PC-3 (cell line): ENCODE measurements around the gene NKD2. TPM values are rescaled to one million over a fixed set of nuclear protein-coding genes. Genes with fewer than 3 reads are reported as not detected.

Source experiments
- ATAC-seq: fragments of 200-7000 bp; cut with Tn5 transposase; 2 replicates; pipeline ENCODE4 v1.9.1; 2020; ENCODE audit warnings: mild to moderate bottlenecking, moderate library complexity
- BruUV-seq: library from RNA; stranded (reverse); fragments of 400-500 nt; replicated peaks from 2 replicates; lab custom pipeline; 2021; lab: Mats Ljungman, UMichigan
- CTCF ChIA-PET: fragments of 300-600 bp; sonication (Branson Sonifier 250); formaldehyde crosslinking; loops from one replicate; lab custom pipeline; 2022; ENCODE audit warnings: antibody characterized with exemption; lab: Charles Lee
- POLR2A ChIA-PET: fragments of 300-600 bp; sonication (Branson Sonifier 250); formaldehyde crosslinking; loops from one replicate; lab custom pipeline; 2022; ENCODE audit warnings: antibody characterized with exemption; ENCODE audit not compliant: unreplicated experiment; lab: Charles Lee
- DNase-seq: peaks from one replicate; pipeline ENCODE4 v3.0.0-alpha.2; 2015
- H2AFZ ChIP-seq: fragments of 300-600 bp; sonication (generic); 2 replicates; pipeline ENCODE4 v1.6.0; 2016; ENCODE audit warnings: antibody characterized with exemption, low read length
- H3F3A ChIP-seq: fragments of 300-600 bp; sonication (generic); one replicate; pipeline ENCODE4 v1.6.0; 2017; ENCODE audit warnings: antibody characterized with exemption, low read length, control low read depth, mild to moderate bottlenecking; ENCODE audit not compliant: unreplicated experiment
- H3K27ac ChIP-seq: fragments of 300-600 bp; sonication (generic); 2 replicates; pipeline ENCODE4 v1.5.1; 2016; ENCODE audit warnings: mild to moderate bottlenecking, low read length
- H3K27me3 ChIP-seq: fragments of 300-600 bp; sonication (generic); 2 replicates; pipeline ENCODE4 v1.6.1; 2016; ENCODE audit warnings: low read length, mixed read lengths
- H3K36me3 ChIP-seq: fragments of 300-600 bp; sonication (generic); 2 replicates; pipeline ENCODE4 v1.6.1; 2016; ENCODE audit warnings: low read depth, mixed run types, low read length, mixed read lengths
- H3K4me1 ChIP-seq: fragments of 300-600 bp; sonication (generic); 2 replicates; pipeline ENCODE4 v1.5.1; 2016; ENCODE audit warnings: low read length; ENCODE audit not compliant: insufficient read depth
- H3K4me2 ChIP-seq: fragments of 300-600 bp; sonication (generic); 2 replicates; pipeline ENCODE4 v1.6.0; 2016; ENCODE audit warnings: low read length
- H3K4me3 ChIP-seq: fragments of 300-600 bp; sonication (generic); 2 replicates; pipeline ENCODE4 v1.5.1; 2016; ENCODE audit warnings: mild to moderate bottlenecking, low read length, mixed read lengths
- H3K79me2 ChIP-seq: fragments of 300-600 bp; sonication (generic); 2 replicates; pipeline ENCODE4 v1.6.1; 2017; ENCODE audit warnings: low read length, mixed read lengths
- H3K9ac ChIP-seq: fragments of 300-600 bp; sonication (generic); 2 replicates; pipeline ENCODE4 v1.6.0; 2016; ENCODE audit warnings: mild to moderate bottlenecking, low read length
- H3K9me2 ChIP-seq: fragments of 300-600 bp; sonication (generic); replicated peaks from 2 replicates; pipeline ENCODE4 v1.6.1; 2016; ENCODE audit warnings: mixed run types, low read length, mixed read lengths
- H3K9me3 ChIP-seq: fragments of 300-600 bp; sonication (generic); 2 replicates; pipeline ENCODE4 v1.6.1; 2016; ENCODE audit warnings: low read length, mixed read lengths
- H4K20me1 ChIP-seq: fragments of 300-600 bp; sonication (generic); 2 replicates; pipeline ENCODE4 v1.6.1; 2016; ENCODE audit warnings: low read length, mixed read lengths
- EZH2 ChIP-seq: fragments of 300-600 bp; sonication (generic); IDR thresholded peaks from one replicate; pipeline ENCODE4 v1.6.1; 2017; ENCODE audit warnings: antibody characterized with exemption, mild to moderate bottlenecking, low read length; ENCODE audit not compliant: unreplicated experiment
- EZH2phosphoT487 ChIP-seq: fragments of 300-600 bp; sonication (generic); IDR thresholded peaks from 2 replicates; pipeline ENCODE4 v1.6.1; 2018; ENCODE audit warnings: mild to moderate bottlenecking, antibody characterized with exemption, low read length, borderline replicate concordance
- intact Hi-C: fragments of 100-400 bp; cut with micrococcal nuclease; formaldehyde crosslinking; loops from 2 replicates; pipeline ENCODE4 v1.9.0; 2023
- total RNA-seq: library from RNA; depleted of rRNA; stranded (reverse); fragments of >200 nt; gene quantifications from 2 replicates; pipeline ENCODE4 v1.2.3, GENCODE V29; 2014
- TF ChIP-seq, protein P1 (sequence below): fragments of 300-600 bp; sonication (generic); conservative IDR thresholded peaks from 2 replicates; pipeline ENCODE4 v1.5.1; 2017; ENCODE audit warnings: antibody characterized with exemption, low read depth, mild to moderate bottlenecking, low read length

The NKD2 gene
- total RNA-seq, 1 experiment from 2014 or later, result 1.6 TPM

DNA sequence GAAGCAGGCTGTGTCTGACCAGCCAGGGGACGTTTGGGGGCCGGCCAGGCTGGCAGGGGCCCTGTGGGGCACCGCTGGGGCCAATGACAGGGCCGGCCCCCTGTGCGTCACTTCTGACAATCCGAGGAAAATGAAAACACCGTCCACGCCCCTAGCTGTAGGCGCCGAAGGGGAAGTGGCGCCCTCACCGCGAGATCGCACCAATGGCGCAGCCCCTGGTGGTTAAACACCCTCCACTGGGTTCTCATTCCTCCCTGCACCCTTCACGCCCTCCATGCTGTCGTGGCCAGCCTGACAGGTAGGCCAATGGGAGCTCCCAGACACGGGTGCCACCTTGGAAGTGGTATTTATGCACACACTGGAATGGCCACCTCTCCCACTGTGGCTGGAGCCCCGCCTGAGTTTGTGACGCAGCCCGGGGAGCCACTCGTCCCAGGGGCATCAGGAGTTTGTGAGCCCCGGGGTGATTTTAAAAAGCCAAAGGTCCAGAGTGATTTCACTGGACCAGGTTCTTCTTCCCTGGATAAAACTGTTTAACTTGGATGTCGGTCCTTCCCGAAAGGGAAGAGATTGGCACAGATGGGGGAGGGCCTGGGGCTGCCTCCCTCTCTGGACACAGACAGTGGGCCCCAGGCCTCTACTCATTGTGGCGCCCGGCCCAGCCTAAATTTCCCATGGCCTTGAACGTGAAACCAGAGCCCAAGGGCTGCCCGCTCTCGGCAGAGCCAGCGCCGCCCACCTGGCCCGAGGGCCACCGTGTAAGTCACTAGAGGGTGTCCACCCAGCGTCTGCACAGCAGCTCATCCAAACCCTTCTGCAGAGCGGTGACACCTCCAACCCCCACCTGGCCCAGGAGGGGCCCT lies 49.7 kb downstream of the NKD2 start:
- H3K4me3 ChIP-seq, result no peak overlapping the region
- no peaks in the 10 kb centered on the region for H3K27me3 ChIP-seq
- no peak for ATAC-seq
- H3K9ac ChIP-seq, result no peak overlapping the region
- no peak overlapping the region for H3K4me2 ChIP-seq
- H3K79me2 ChIP-seq, result no peaks in the 10 kb centered on the region
- no peaks in the 10 kb centered on the region for H3K9me2 ChIP-seq
- ChIA-PET POLR2A (no interaction called here), CTCF (no interaction called here)
- BruUV-seq, result no TSS peak
- H4K20me1 ChIP-seq, result no peaks in the 10 kb centered on the region
- intact Hi-C loops, result no loop called here
- H3K36me3 ChIP-seq, result peaks cover 15% of the 10 kb centered on the region; the same call in 1 of the 2 replicates
- no peaks in the 10 kb centered on the region for H3K9me3 ChIP-seq
- no peaks in the 10 kb centered on the region for H3K4me1 ChIP-seq
- no peaks in the 10 kb centered on the region for H3F3A ChIP-seq
- DNase-seq, result no peak
- no peak overlapping the region for H3K27ac ChIP-seq
- no peak overlapping the region for H2AFZ ChIP-seq
- TF ChIP-seq EZH2 (no peak), EZH2phosphoT487 (no peak)
- TF ChIP-seq, protein P1, sequence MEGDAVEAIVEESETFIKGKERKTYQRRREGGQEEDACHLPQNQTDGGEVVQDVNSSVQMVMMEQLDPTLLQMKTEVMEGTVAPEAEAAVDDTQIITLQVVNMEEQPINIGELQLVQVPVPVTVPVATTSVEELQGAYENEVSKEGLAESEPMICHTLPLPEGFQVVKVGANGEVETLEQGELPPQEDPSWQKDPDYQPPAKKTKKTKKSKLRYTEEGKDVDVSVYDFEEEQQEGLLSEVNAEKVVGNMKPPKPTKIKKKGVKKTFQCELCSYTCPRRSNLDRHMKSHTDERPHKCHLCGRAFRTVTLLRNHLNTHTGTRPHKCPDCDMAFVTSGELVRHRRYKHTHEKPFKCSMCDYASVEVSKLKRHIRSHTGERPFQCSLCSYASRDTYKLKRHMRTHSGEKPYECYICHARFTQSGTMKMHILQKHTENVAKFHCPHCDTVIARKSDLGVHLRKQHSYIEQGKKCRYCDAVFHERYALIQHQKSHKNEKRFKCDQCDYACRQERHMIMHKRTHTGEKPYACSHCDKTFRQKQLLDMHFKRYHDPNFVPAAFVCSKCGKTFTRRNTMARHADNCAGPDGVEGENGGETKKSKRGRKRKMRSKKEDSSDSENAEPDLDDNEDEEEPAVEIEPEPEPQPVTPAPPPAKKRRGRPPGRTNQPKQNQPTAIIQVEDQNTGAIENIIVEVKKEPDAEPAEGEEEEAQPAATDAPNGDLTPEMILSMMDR, result no peak

DNA sequence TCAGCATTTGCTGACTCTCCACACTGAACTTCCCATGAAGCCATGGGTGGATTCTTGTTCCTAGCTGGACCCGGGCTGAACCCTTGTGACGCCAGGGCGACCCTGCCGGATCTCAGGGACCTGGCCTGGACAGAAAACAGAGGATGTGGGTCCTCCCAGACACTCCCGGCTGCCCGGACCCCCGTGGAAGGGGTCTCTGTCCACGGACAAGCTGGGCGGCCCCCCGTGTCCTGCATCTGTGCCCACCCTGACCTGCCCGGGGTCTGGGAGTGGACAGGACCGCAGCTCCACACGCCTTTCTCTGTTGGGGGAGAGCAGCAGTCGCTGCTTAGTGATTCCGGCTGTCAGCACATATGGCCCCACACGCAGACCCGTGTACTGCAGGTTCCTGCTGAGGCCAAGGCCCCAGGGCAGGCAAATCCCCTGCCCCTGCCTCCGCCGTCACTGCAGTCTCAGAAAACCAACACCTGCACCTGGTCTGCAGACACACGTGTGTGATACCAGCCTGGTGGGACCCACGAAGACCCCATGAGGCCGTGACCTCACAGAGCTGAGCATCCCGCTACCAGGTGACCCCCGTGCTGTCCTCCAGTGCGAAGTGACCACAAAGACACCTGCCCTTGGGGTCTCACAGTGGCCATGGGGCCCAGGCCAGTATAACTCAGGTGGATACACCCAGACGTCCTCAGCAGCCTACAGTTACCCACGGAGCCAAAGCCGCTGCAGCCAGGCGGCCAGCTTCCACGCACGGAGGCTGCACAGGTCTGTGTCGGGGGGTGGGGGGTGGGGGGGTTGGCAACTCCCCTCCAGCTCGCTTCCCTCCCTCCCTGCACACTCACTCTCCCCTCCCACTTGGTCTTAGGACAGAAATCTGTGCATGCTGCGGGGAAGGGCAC lies 50.6 kb downstream of the NKD2 start:
- no peak overlapping the region for H2AFZ ChIP-seq
- no peak overlapping the region for H3K4me3 ChIP-seq
- H3K4me1 ChIP-seq, result no peaks in the 10 kb centered on the region
- H3K27ac ChIP-seq, result no peak overlapping the region
- DNase-seq (no peak), ATAC-seq (no peak)
- CTCF ChIA-PET, result no interaction called here
- H4K20me1 ChIP-seq, result no peaks in the 10 kb centered on the region
- H3K4me2 ChIP-seq, result no peak overlapping the region
- no peaks in the 10 kb centered on the region for H3F3A ChIP-seq
- no peak overlapping the region for H3K9ac ChIP-seq
- BruUV-seq, result no TSS peak
- no peaks in the 10 kb centered on the region for H3K9me2 ChIP-seq
- peaks cover 15% of the 10 kb centered on the region; the same call in 1 of the 2 replicates for H3K36me3 ChIP-seq
- no peaks in the 10 kb centered on the region for H3K9me3 ChIP-seq
- no peak for TF ChIP-seq EZH2phosphoT487
- TF ChIP-seq, protein P1, result no peak
- no peak for TF ChIP-seq EZH2
- intact Hi-C loops, result no loop called here
- POLR2A ChIA-PET, result no interaction called here
- H3K27me3 ChIP-seq, result no peaks in the 10 kb centered on the region
- no peaks in the 10 kb centered on the region for H3K79me2 ChIP-seq
